PC-9 (cell line): ENCODE results near the gene FAXDC2. TPM values are rescaled to one million over a fixed set of nuclear protein-coding genes. Genes with fewer than 3 reads are reported as not detected.

Source experiments
- BruUV-seq: library from RNA; stranded (reverse); fragments of 400-500 nt; replicated peaks from 2 replicates; lab custom pipeline; 2021; lab: Mats Ljungman, UMichigan
- CTCF ChIA-PET: fragments of 300-600 bp; sonication (Branson Sonifier 250); formaldehyde crosslinking; loops from one replicate; lab custom pipeline; 2022; ENCODE audit warnings: antibody characterized with exemption; lab: Charles Lee
- POLR2A ChIA-PET: fragments of 300-600 bp; sonication (Branson Sonifier 250); formaldehyde crosslinking; loops from one replicate; lab custom pipeline; 2022; ENCODE audit warnings: antibody characterized with exemption; ENCODE audit not compliant: unreplicated experiment; lab: Charles Lee
- DNase-seq, 2 experiments: peaks; one replicate each; pipeline versions ENCODE4 v3.0.0 to v3.0.0-alpha.2; 2015 to 2022; ENCODE audit warnings: mixed read lengths in 1 of 2
- H2AFZ ChIP-seq: fragments of 200-600 bp; sonication (generic); 2 replicates; pipeline ENCODE4 v1.8.1; 2017; ENCODE audit warnings: antibody characterized with exemption
- H3F3A ChIP-seq: fragments of 200-600 bp; sonication (generic); 2 replicates; pipeline ENCODE4 v1.8.1; 2017; ENCODE audit warnings: antibody characterized with exemption, mild to moderate bottlenecking, low read depth; ENCODE audit not compliant: insufficient read depth
- H3K27ac ChIP-seq: fragments of 200-600 bp; sonication (generic); 2 replicates; pipeline ENCODE4 v1.6.1; 2016; ENCODE audit warnings: mixed run types
- H3K27me3 ChIP-seq: fragments of 200-600 bp; sonication (generic); 2 replicates; pipeline ENCODE4 v1.6.1; 2016; ENCODE audit warnings: low read depth, mixed run types; ENCODE audit not compliant: insufficient read depth
- H3K36me3 ChIP-seq: fragments of 200-600 bp; sonication (generic); 2 replicates; pipeline ENCODE4 v1.6.1; 2016; ENCODE audit warnings: low read depth, mixed run types
- H3K4me1 ChIP-seq: fragments of 200-600 bp; sonication (generic); replicated peaks from 2 replicates; pipeline ENCODE4 v1.6.1; 2016; ENCODE audit warnings: mixed run types; ENCODE audit not compliant: insufficient read depth
- H3K4me2 ChIP-seq: fragments of 200-600 bp; sonication (generic); 2 replicates; pipeline ENCODE4 v1.6.1; 2017; ENCODE audit warnings: mixed run types
- H3K4me3 ChIP-seq: fragments of 200-600 bp; sonication (generic); 2 replicates; pipeline ENCODE4 v1.6.1; 2016; ENCODE audit warnings: mixed run types
- H3K79me2 ChIP-seq: fragments of 200-600 bp; sonication (generic); 2 replicates; pipeline ENCODE4 v1.6.1; 2017; ENCODE audit warnings: low read depth, mixed run types
- H3K9me2 ChIP-seq: fragments of 200-600 bp; sonication (generic); 2 replicates; pipeline ENCODE4 v1.8.1; 2017; ENCODE audit warnings: mild to moderate bottlenecking; ENCODE audit not compliant: insufficient read depth
- H3K9me3 ChIP-seq: fragments of 200-600 bp; sonication (generic); 2 replicates; pipeline ENCODE4 v1.8.1; 2016; ENCODE audit warnings: low read depth; ENCODE audit not compliant: insufficient read depth
- H4K20me1 ChIP-seq: fragments of 200-600 bp; sonication (generic); 2 replicates; pipeline ENCODE4 v1.8.1; 2017; ENCODE audit not compliant: insufficient read depth
- EZH2 ChIP-seq: fragments of 200-600 bp; sonication (generic); IDR thresholded peaks from 2 replicates; pipeline ENCODE4 v1.8.0; 2017; ENCODE audit warnings: antibody characterized with exemption, low read depth
- intact Hi-C: fragments of 100-400 bp; cut with micrococcal nuclease; formaldehyde crosslinking; loops from one replicate; pipeline ENCODE4 v1.10.0; 2022; ENCODE audit not compliant: unreplicated experiment
- total RNA-seq: library from RNA; stranded (reverse); gene quantifications from 2 replicates; pipeline ENCODE4 v1.2.3, GENCODE V29; 2021
- TF ChIP-seq, protein P1 (sequence below): fragments of 200-600 bp; sonication (generic); conservative IDR thresholded peaks from 2 replicates; pipeline ENCODE4 v1.6.1; 2017; ENCODE audit warnings: mixed run types, antibody characterized with exemption, mild to moderate bottlenecking, moderate library complexity

FAXDC2 gene
- total RNA-seq, 1 experiment from 2014 or later: 0.70 TPM

DNA sequence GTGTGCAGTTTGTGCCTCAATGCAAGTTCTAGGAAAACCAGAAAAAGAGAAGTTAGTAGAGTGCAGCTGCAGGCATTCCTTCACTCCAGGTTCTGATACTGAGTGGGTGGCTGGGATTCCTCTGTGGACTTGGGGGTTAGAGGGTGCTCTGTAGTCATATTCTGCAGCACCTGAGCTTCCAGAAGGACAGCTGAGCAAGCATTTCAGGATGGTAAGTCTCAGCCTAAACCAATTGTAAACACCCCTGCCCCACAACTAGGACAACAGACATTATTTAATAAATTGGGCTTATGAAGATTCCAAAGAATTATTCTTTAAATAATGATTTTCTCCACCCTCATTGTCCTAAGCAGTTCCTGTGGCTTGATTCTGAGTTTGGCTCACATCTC is 9.1 kb downstream of the FAXDC2 start:
- Histone ChIP-seq H3K4me1 (no peaks in the 10 kb centered on the region), H3F3A (peaks cover 4% of the 10 kb centered on the region; the same call in 1 of the 2 replicates), H3K9me2 (no peaks in the 10 kb centered on the region), H3K4me3 (no peak overlapping the region), H3K4me2 (no peak overlapping the region), H3K79me2 (no peaks in the 10 kb centered on the region), H3K27me3 (no peaks in the 10 kb centered on the region), H4K20me1 (no peaks in the 10 kb centered on the region), H2AFZ (no peak overlapping the region), H3K27ac (no peak overlapping the region), H3K36me3 (no peaks in the 10 kb centered on the region), H3K9me3 (no peaks in the 10 kb centered on the region)
- BruUV-seq: no TSS peak
- no peak for TF ChIP-seq EZH2
- TF ChIP-seq, protein P1, sequence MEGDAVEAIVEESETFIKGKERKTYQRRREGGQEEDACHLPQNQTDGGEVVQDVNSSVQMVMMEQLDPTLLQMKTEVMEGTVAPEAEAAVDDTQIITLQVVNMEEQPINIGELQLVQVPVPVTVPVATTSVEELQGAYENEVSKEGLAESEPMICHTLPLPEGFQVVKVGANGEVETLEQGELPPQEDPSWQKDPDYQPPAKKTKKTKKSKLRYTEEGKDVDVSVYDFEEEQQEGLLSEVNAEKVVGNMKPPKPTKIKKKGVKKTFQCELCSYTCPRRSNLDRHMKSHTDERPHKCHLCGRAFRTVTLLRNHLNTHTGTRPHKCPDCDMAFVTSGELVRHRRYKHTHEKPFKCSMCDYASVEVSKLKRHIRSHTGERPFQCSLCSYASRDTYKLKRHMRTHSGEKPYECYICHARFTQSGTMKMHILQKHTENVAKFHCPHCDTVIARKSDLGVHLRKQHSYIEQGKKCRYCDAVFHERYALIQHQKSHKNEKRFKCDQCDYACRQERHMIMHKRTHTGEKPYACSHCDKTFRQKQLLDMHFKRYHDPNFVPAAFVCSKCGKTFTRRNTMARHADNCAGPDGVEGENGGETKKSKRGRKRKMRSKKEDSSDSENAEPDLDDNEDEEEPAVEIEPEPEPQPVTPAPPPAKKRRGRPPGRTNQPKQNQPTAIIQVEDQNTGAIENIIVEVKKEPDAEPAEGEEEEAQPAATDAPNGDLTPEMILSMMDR: no peak
- ChIA-PET CTCF (no interaction called here), POLR2A (no interaction called here)
- intact Hi-C loops: no loop called here
- no peak for DNase-seq

DNA sequence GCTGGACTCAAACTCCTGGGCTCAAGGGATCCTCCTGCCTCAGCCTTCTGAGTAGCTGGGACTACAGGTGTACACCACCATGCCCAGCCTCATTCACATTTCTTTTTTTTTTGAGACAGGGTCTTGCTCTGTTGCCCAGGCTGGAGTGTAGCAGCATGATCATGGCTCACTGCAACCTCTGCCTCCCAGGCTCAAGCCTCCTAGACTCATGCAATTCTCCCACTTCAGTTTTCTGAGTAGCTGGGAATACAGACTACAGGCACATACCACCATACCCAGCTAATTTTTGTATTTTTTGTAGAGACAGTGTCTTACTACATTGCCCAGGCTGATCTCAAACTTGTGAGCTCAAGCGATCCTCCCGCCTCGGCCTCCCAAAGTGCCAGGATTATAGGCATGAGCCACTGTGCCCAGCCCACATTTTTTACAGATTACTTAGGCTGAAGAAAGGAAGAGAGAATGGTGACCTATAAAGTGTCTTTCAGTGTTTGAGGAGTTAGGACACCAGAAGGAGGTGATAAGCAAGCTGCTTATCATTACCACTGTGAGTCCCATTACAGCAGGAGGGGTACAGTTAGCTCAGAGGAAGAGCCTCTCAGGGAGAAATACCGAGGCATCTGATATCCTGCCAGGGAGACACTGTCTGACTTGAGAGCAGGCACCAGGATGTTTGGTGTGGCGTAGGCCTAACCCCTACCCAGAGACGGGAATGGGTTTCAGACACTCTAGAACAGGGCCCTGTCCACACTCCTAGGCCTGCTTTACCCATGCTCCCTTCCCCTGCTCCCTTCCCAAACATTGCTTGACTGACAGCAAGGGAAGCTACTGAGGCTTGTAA is 9.7 kb downstream of the FAXDC2 start:
- no TSS peak for BruUV-seq
- Histone ChIP-seq H3K79me2 (no peaks in the 10 kb centered on the region), H3F3A (peaks cover 4% of the 10 kb centered on the region; the same call in 1 of the 2 replicates), H3K9me2 (no peaks in the 10 kb centered on the region), H3K36me3 (no peaks in the 10 kb centered on the region), H3K4me3 (no peak overlapping the region), H3K4me1 (no peaks in the 10 kb centered on the region), H2AFZ (no peak overlapping the region), H3K4me2 (no peak overlapping the region), H4K20me1 (no peaks in the 10 kb centered on the region), H3K9me3 (no peaks in the 10 kb centered on the region), H3K27ac (no peak overlapping the region), H3K27me3 (no peaks in the 10 kb centered on the region)
- TF ChIP-seq EZH2: no peak
- TF ChIP-seq, protein P1: no peak
- ChIA-PET POLR2A (no interaction called here), CTCF (interaction anchor here (0.7 kb wide), 1 partner anchor 31 kb away, joined by 3 read pairs; no protein-coding TSS in a partner anchor)
- intact Hi-C loops: no loop called here
- DNase-seq: no peak

DNA sequence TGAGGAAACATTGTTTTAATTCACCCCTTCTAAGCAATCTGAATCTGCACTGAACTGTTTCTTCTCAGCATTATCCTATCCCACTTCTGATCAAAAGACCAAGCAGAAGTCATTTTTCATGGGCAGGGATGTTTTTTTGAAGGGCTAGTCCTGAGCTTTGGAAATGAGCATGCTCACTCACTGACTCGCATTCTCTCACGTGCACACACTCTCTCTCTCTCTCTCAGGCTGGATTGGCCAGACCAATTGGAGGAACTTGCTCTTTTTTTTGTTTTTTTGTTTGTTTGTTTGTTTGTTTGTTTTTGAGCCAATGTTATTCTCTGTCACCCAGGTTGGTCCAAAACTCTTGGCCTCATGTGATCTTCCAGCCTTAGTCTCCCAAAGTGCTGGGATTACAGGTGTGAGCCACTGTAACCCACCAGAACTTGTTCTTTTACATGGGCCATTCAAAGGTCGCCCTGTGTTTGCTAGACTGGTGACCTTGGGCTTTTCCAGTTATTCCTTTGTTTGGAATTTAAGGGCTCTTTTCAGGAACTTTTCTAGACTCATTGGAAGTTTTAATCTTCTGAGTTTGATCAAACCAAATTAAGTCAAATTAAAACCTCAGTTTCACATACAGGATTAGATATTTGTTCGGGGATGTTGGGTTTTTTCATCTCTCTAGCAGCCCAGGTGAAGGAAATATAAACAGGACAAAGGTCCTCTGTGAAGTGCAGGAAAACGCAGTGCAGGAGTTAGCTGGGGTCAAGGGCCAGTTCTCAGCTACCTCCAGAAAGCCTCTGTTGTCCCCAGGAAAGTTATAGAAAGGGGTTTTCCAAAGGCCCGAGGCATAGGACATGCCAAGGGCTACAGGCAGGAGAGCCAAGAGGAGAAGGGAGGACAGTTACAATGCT is 13.1 kb downstream of the FAXDC2 start:
- no peak overlapping the region for H3K4me2 ChIP-seq
- POLR2A ChIA-PET: no interaction called here
- BruUV-seq: no TSS peak
- no peaks in the 10 kb centered on the region for H3K79me2 ChIP-seq
- H4K20me1 ChIP-seq: no peaks in the 10 kb centered on the region
- H3K9me2 ChIP-seq: no peaks in the 10 kb centered on the region
- H2AFZ ChIP-seq: no peak overlapping the region
- H3F3A ChIP-seq: peaks cover 10% of the 10 kb centered on the region
- intact Hi-C loops: no loop called here
- no peak for TF ChIP-seq EZH2
- TF ChIP-seq, protein P1: no peak
- no peaks in the 10 kb centered on the region for H3K36me3 ChIP-seq
- H3K9me3 ChIP-seq: no peaks in the 10 kb centered on the region
- DNase-seq: no peak
- no peak overlapping the region for H3K27ac ChIP-seq
- no peak overlapping the region for H3K4me3 ChIP-seq
- no peaks in the 10 kb centered on the region for H3K27me3 ChIP-seq
- CTCF ChIA-PET: no interaction called here
- H3K4me1 ChIP-seq: peaks cover 11% of the 10 kb centered on the region
